ENCODE results near the gene TOX3. TPM values are rescaled to one million over a fixed set of nuclear protein-coding genes. Genes with fewer than 3 reads are reported as not detected.

The TOX3 gene
- total and polyA plus RNA-seq, 2 donors (not counting 3 experiments of a cell fraction or from before 2014, with no cell fraction given), result not detected

DNA sequence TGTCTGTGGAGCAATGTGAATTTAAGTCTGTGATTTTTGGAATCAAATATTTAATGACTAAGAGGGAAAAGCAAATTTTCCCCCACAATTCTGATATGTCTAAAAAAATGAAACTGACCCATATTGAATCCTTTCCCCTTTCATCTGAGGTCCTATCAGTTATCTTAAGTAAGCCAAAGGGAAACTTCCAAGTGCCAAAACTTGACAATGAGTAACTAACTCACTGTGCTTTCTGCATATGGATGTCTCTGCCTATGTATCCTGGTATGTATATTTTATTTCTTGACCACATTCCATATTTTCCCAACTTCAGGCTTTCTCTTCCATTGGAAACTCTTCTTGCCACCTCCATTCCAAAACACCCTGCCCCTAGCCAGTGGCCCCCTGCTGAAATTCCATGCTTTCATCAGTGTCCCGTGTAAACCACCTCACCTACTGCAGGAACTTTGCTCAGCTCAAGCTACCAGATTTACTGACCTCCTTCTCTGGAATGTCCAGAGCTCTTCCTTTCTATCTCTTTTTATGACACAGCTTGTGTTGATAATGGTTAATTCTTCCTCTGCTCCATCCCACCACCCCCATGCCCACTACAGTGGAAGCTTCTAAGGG, 59.0 kb downstream of the TOX3 start:
- H3K4me1 ChIP-seq (ENCODE audit: control insufficient read depth, extremely low read depth, insufficient read depth, low read length), result no peaks in the 10 kb centered on the region
- H3K36me3 ChIP-seq (ENCODE audit: control insufficient read depth in 2 of 2, extremely low read depth in 1 of 2, insufficient read depth in 2 of 2, low read length in 2 of 2), result no peaks in the 10 kb centered on the region
- H3K27me3 ChIP-seq (ENCODE audit: control insufficient read depth in 2 of 2, insufficient read depth in 2 of 2, low read length in 2 of 2), result no peaks in the 10 kb centered on the region
- H3K4me3 ChIP-seq (replicated peaks in 1 of 3; ENCODE audit: insufficient read depth in 1 of 3, low read depth in 1 of 3, low read length in 3 of 3), result no peak overlapping the region
- H3K9ac ChIP-seq (replicated peaks; ENCODE audit: extremely low read depth, insufficient read depth, low read length), result no peak overlapping the region
- H3K9me1 ChIP-seq (replicated peaks; ENCODE audit: control insufficient read depth, extremely low read depth, insufficient read depth, low read length), result no peaks in the 10 kb centered on the region
- ChIA-PET CTCF (no interaction called here), POLR2A (no interaction called here)
- no peak overlapping the region for H3K4me2 ChIP-seq (ENCODE audit: insufficient read depth, low read length)
- DNase-seq (ENCODE audit: low read depth, low spot score), result no peak
- no peak overlapping the region for H2AFZ ChIP-seq (ENCODE audit: low read depth, low read length)
- intact Hi-C loops (cut with micrococcal nuclease) (no loop called here), dilution Hi-C loops (cut with MboI; ENCODE audit: extremely low pct_ligation_motif_present, low sequenced_read_pairs) (no loop called here)
- H3K79me2 ChIP-seq (ENCODE audit: control insufficient read depth, insufficient read depth, low read length), result no peaks in the 10 kb centered on the region
- BruUV-seq (replicated peaks), result no TSS peak
- peaks cover 5% of the 10 kb centered on the region for H3K9me3 ChIP-seq (replicated peaks; ENCODE audit: control insufficient read depth, insufficient read depth, low read length)
- no peaks in the 10 kb centered on the region for H4K20me1 ChIP-seq (replicated peaks; ENCODE audit: control insufficient read depth, extremely low read depth, insufficient read depth, low read length)
- no peak overlapping the region for H3K27ac ChIP-seq (ENCODE audit: insufficient read depth, low read depth, low read length)
- no peak for FAIRE-seq
- TF ChIP-seq, protein P1, sequence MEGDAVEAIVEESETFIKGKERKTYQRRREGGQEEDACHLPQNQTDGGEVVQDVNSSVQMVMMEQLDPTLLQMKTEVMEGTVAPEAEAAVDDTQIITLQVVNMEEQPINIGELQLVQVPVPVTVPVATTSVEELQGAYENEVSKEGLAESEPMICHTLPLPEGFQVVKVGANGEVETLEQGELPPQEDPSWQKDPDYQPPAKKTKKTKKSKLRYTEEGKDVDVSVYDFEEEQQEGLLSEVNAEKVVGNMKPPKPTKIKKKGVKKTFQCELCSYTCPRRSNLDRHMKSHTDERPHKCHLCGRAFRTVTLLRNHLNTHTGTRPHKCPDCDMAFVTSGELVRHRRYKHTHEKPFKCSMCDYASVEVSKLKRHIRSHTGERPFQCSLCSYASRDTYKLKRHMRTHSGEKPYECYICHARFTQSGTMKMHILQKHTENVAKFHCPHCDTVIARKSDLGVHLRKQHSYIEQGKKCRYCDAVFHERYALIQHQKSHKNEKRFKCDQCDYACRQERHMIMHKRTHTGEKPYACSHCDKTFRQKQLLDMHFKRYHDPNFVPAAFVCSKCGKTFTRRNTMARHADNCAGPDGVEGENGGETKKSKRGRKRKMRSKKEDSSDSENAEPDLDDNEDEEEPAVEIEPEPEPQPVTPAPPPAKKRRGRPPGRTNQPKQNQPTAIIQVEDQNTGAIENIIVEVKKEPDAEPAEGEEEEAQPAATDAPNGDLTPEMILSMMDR (IDR thresholded peaks at IDR 0.05; ENCODE audit: extremely low read depth in 1 of 2, insufficient read depth in 1 of 2, low read depth in 1 of 2, low read length in 2 of 2), result no peak
- TF ChIP-seq, protein P2, sequence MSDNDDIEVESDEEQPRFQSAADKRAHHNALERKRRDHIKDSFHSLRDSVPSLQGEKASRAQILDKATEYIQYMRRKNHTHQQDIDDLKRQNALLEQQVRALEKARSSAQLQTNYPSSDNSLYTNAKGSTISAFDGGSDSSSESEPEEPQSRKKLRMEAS (IDR thresholded peaks at IDR 0.05; ENCODE audit: insufficient read depth, insufficient read length), result no peak
- TF ChIP-seq FOS (IDR thresholded peaks at IDR 0.05; ENCODE audit: borderline replicate concordance, insufficient read depth, low read length) (no peak), GATA2 (IDR thresholded peaks at IDR 0.05; ENCODE audit: insufficient read depth, insufficient read length, low read depth, low read length) (no peak), MYC (IDR thresholded peaks at IDR 0.05; ENCODE audit: low read depth, low read length) (no peak), POLR2A (IDR thresholded peaks at IDR 0.05; ENCODE audit: low read depth, low read length) (no peak), EZH2 (IDR thresholded peaks at IDR 0.05; ENCODE audit: borderline replicate concordance, low read depth, low read length, severe bottlenecking) (no peak), JUN (IDR thresholded peaks at IDR 0.05; ENCODE audit: borderline replicate concordance, insufficient read depth, insufficient read length, low read depth) (no peak), POLR2AphosphoS5 (IDR thresholded peaks at IDR 0.05; ENCODE audit: insufficient read depth, low read depth, low read length) (no peak)
